Islet precursor cell (in vitro differentiated cells): ENCODE data around the gene AGBL5.

Experiments used
- DNase-seq: peaks from one replicate; pipeline ENCODE4 v3.0.0-alpha.2; 2018

Gene AGBL5

GRCh38 chr2:27025281-27025800, 26.1 kb upstream of the AGBL5 start:
- DNase-seq, result no peak

- no peak for DNase-seq
Measured at GRCh38 chr2:27025861-27026851, 25.3 kb upstream of the AGBL5 start.

- DNase-seq, result no peak
Measured at GRCh38 chr2:27027211-27027651, 24.2 kb upstream of the AGBL5 start.

GRCh38 chr2:27029051-27029450, 22.4 kb upstream of the AGBL5 start:
- no peak for DNase-seq

GRCh38 chr2:27032495-27033252, 18.8 kb upstream of the AGBL5 start, which contains the start of gene TMEM214:
Gene TMEM214 (plus strand): TSS chr2:27032965. CDS start chr2:27033016, 51 bp downstream.
- DNase-seq, result peak; percentile 94

- no peak for DNase-seq
Measured at GRCh38 chr2:27033253-27033852, 18.1 kb upstream of the AGBL5 start.

- no peak for DNase-seq
Measured at GRCh38 chr2:27038012-27038411, 13.5 kb upstream of the AGBL5 start.

DNA sequence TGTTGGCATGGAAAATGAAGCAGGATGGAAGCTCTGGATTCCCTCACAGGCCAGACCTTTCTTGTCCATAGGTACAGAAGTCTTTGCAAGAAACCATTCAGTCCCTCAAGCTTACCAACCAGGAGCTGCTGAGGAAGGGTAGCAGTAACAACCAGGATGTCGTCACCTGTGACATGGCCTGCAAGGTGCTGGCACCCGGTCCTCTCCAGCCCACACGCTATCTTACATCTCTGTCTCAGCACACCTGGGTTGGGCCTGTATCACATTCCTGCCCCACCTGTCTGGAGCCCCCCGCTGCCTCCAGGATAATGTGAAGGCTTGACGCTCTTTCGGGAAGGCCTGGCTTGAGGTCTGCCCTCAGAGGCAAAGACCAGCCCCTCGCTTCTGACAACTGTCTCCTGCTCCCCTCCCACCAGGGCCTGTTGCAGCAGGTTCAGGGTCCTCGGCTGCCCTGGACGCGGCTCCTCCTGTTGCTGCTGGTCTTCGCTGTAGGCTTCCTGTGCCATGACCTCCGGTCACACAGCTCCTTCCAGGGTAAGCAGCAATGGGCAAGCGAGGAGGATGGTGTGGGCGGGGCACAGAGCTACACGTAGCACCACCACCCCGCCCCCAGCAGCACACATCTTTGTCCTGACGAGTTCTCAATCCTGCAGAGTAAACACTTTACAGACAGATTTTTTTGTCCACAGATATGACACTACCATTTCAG, 12.7 kb upstream of the AGBL5 start:
- no peak for DNase-seq

DNA sequence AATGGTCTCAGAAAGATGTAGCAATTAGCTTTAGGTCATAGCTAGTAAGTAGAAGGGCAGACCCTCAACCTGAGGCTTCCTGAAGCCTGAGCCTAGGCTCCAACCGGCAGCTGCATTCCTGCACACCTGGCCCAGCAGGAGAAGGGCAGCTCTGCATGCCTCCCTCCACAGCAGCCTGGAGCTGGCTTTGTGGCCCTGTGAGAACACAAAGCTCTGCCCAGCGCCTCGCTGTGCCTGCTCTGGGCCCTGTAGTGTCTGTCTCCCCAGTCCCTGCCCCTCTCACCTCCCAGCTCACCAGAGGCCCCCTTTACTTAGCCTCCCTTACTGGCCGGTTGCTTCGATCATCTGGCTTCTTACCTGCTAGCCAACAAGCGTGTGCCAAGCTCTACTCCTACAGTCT, 12.0 kb upstream of the AGBL5 start:
- DNase-seq, result no peak

GRCh38 chr2:27039871-27040270, 11.6 kb upstream of the AGBL5 start:
- no peak for DNase-seq

- no peak for DNase-seq
Measured at GRCh38 chr2:27040282-27040681, 11.2 kb upstream of the AGBL5 start.

- DNase-seq, result no peak
Measured at GRCh38 chr2:27041752-27042151, 9.7 kb upstream of the AGBL5 start.

- DNase-seq, result no peak
Measured at GRCh38 chr2:27042159-27042661, 9.3 kb upstream of the AGBL5 start.

DNA sequence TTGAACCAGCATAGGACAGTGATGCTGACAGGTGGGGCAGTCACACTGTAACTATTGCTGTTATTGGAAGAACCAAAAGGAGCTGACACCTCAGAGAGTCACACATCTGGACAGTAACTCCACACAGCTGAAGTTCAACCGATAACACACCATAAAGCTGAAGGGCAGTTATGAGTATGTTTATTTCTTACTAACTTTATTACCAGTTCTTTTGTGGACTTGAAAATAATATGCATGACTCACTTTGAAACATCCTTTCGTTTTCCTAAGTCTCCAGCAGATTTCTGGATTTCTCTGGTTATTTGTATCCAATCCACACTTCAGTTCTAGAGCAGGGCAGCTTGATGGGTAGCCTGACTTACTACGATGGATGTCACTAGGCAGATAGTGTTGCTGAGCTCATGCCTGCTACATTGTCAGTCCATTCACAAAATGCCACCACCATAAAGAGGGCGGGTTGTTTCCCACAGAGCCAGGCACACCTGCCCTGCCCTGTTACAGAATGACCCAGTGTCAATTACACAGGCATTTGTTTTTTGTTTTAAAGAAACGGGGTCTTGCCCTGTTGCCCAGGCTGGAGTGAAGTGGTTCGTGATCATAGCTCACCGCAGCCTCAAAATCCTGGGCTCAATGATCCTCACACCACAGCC, 8.4 kb upstream of the AGBL5 start:
- no peak for DNase-seq

- no peak for DNase-seq
Measured at GRCh38 chr2:27049422-27050280, 1.8 kb upstream of the AGBL5 start.

- DNase-seq, result peak; percentile 97
Measured at GRCh38 chr2:27050281-27050995, 1.0 kb upstream of the AGBL5 start.

- DNase-seq, result peak; percentile 61
Measured at GRCh38 chr2:27051902-27052645, 606 bp downstream of the AGBL5 start.

GRCh38 chr2:27053321-27053720, 1.9 kb downstream of the AGBL5 start:
- no peak for DNase-seq

GRCh38 chr2:27053776-27054175, 2.3 kb downstream of the AGBL5 start:
- no peak for DNase-seq
